KBM-7 (cell line): ENCODE measurements around the gene DNM1.
A peak's percentile ranks its signal among the peaks of the same experiment; 100 is the strongest.
"Not testable (repeated sequence)": the region's sequence is repeated elsewhere in the genome, so short reads cannot be mapped to it uniquely, and the experiment has no call there.

Experiments used
- DNase-seq: peaks from one replicate; pipeline ENCODE4 v3.0.0-alpha.2; 2015
- in situ Hi-C: fragments of 300-500 bp; cut with MboI; formaldehyde crosslinking; loops from 2 replicates; pipeline ENCODE4 v1.14.3; 2020; ENCODE audit warnings: low sequenced_read_pairs, low pct_unique_long_range_greater_than_20kb, mixed read lengths

DNM1 gene

DNA sequence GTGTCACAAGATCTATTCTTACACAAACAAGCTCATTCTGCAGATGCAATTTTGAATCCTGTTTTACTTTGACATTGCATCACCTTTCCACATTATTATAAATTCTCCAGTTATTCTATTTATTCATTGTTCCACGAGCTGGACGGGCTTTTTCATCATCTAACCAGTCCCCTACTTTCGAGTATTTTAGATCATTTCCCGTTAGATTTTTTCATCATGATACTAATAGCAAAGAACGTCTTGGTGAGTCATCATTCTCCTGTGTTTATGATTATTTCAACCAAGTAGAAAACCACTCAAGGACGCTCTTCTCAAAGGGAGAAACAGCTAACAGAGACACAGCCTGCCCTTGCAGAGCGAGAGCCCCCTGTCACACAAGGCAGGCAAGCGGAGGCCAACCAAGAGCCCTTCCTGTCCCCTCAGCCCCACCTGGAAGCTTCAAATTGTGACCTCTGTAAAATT, 28.0 kb upstream of the DNM1 start:
- no peak for DNase-seq
- in situ Hi-C loops = no loop called here

DNA sequence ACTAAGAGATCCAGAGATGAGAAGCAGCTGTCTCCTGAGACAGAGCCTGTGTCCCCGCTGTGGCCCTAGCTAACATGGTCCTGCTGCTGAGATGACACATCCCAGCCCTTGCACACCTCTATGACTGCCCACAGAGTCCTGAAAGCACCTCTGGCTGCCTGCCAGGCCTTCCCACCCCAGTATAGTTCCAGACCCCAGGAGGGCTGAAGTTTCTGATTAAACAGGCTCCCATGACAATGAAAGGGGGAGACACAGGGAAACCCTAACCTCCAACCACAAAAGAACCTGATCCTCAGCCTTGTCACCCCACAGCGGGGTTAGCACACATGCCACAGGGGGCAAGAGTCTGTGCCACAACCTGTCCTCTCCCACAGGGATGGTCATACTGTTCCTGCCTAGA, 27.5 kb upstream of the DNM1 start:
- in situ Hi-C loops = no loop called here
- no peak for DNase-seq

DNA sequence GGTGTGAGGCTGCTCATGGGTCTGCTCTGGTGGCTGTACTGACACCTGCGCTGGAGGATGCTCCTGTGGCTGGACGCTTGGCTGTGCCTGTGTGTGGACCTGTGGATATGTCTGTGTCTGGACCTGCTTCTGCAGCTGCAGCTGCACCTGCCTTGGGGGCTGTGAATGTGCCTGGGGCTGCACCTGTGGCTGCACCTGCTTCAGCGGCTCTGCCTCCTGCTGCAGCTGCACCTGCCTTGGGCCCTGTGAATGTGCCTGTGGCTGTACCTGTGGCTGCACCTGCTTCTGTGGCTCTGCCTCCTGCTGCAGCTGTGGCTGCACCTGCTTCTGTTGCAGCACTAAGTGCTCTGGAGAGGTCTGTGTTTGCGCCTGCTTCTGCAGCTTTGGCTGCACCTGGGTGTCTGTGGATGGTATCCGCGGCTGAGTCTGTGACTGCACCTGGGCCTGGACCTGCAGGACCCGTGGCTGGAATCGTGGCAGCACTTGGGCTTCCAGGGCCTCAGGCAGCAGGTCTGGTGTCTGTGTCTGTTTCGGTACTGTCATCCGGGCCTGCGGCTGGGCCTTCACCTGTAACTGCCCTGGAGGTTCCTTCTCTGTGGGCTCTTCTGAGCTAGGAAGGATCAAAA, 24.3 kb upstream of the DNM1 start:
- no peak for DNase-seq
- in situ Hi-C loops = no loop called here

GRCh38 chr9:128180001-128180400, 23.2 kb upstream of the DNM1 start:
- no peak for DNase-seq
- in situ Hi-C loops = no loop called here

GRCh38 chr9:128180447-128180846, 22.7 kb upstream of the DNM1 start:
- no peak for DNase-seq
- in situ Hi-C loops = no loop called here

DNA sequence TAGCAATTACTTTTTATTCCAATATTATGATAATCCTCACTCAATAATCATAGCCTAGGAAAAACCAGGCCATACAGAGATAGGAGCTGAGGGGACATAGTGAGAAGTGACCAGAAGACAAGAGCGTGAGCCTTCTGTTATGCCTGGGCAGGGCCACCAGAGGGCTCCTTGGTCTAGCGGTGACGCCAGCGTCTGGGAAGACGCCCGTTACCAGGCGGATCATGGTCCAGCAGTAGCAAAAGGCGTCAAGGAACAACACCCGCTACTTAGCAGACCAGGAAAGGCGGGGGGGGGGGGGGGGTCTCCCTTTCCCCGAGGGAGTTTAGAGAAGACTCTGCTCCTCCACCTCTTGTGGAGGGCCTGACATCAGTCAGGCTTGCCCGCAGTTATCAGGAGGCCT, 21.7 kb upstream of the DNM1 start:
- in situ Hi-C loops, DNase-seq: not testable (repeated sequence)

DNA sequence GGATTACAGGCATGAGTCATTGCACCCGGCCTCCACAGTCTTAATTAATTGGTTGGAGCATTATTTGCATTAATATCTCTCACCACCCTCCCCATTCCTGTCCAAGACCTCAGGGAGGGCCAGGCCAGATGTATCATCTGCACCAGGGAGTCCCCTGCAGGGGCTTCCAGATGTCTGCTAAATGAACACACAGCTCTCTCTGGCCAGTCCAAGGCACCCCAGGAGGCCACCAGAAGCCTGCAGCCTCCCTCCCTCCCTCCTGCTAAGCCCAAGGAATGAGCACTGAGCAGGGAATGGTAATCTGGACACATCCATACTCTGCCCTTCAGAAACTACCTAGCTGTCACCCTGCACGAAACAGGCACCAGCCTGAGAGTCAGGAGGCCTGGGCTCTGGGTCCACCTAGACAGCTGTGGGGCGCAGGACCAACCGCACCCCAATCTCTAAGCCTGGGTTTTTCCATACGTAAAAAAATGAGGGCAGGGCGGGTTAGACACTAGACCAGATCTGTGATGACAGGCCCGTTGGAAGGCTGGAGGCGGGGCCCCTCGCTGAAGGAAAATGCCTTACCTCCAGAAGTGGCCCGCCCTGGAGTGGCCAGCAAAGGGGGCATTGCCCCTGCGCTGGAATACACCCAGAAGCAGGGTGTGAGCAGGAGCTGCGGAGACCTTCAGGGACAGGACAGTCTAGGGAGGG, 20.1 kb upstream of the DNM1 start:
- DNase-seq = no peak
- in situ Hi-C loops = no loop called here

- in situ Hi-C loops = no loop called here
- DNase-seq = no peak
Observed at GRCh38 chr9:128185979-128186965, 16.9 kb upstream of the DNM1 start.

GRCh38 chr9:128187361-128187760, 15.8 kb upstream of the DNM1 start:
- in situ Hi-C loops = no loop called here
- no peak for DNase-seq

DNA sequence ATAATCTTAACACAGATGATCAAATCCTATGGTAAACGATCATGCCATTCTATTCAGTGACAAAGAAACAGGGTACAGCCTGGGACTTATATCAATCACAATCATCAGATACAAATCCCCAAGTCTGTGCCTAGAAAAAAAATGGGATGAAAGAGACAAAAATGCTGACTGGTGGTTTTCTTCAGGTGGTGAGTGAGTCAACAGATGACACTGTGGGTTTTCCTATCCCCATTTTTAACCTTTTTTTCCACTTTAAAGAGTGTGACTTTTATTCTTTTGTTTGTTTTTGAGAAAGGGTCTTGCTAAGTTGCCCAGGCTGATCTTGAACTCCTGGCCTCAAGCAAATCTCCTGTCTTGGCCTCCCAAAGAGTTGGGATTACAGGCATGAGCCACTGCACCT, 15.0 kb upstream of the DNM1 start:
- DNase-seq = no peak
- in situ Hi-C loops = no loop called here

GRCh38 chr9:128190013-128190412, 13.2 kb upstream of the DNM1 start:
- in situ Hi-C loops = no loop called here
- no peak for DNase-seq

GRCh38 chr9:128190516-128191405, 12.4 kb upstream of the DNM1 start:
- in situ Hi-C loops = no loop called here
- peak; percentile 20 for DNase-seq

DNA sequence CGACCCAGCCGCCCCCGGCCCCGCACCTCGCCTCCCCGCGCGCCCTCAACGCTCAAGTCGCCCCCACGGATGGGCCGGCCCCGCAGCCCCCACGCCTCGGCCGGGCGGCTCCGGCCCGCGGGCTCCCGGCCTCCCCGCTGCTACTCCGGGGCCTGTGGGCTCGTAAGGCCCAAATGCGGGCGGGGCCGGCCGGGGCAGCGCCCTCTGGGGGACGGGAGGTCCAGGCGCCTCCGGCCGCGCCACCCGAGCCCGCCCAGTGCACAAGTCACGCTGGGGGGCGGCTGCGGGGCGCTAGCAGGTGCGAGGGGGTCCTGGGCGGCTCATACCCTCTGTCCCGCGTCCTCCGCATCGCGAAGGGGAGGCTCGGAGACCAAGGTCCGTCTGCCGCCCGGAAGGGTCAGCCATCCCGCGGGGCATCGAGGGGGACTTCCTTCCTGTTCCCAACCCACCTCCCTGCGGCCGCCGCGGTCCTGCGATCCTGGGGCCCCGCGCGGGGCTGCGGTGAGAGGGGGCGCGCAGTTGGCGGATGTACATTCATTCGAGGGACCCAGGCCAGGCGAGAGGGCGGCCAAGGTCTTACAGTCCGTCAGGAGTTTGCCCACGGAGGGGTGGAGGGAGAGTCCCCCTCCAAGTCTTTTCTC, 11.7 kb upstream of the DNM1 start, which contains the start of gene CIZ1:
TSS of gene CIZ1 (minus strand) at position 167 of the 641 bp plus-strand sequence. CDS start 715 bp downstream, outside the sequence.
- in situ Hi-C loops = no loop called here
- DNase-seq = peak; percentile 79

GRCh38 chr9:128192601-128193371, 10.4 kb upstream of the DNM1 start:
- in situ Hi-C loops = no loop called here
- DNase-seq = no peak

- DNase-seq = no peak
- in situ Hi-C loops = no loop called here
Observed at GRCh38 chr9:128193469-128194096, 9.6 kb upstream of the DNM1 start.

- in situ Hi-C loops = no loop called here
- DNase-seq = no peak
Observed at GRCh38 chr9:128201441-128202369, 1.5 kb upstream of the DNM1 start.
